SK-N-SH treated with all-trans-retinoic acid at 6 μM for 48 hours (cell line): Measurements from ENCODE around the gene CNGB1.
A peak's percentile ranks its signal among the peaks of the same experiment; 100 is the strongest.

ENCODE experiments used
- ATAC-seq: fragments of 200-7000 bp; cut with Tn5 transposase; 3 replicates; pipeline ENCODE4 v1.9.1; 2020; ENCODE audit warnings: mild to moderate bottlenecking, moderate library complexity
- ARNTL ChIP-seq: fragments of 450-650 bp; formaldehyde crosslinking; IDR thresholded peaks from 2 replicates; pipeline ENCODE4 v1.5.0; 2020; ENCODE audit warnings: low read depth, mild to moderate bottlenecking, moderate library complexity, borderline replicate concordance
- BACH2 ChIP-seq: fragments of 250-450 bp; sonication (Bioruptor Pico); IDR thresholded peaks from 2 replicates; pipeline ENCODE4 v1.9.0; 2021; ENCODE audit warnings: mild to moderate bottlenecking, borderline replicate concordance
- CSDC2 ChIP-seq: fragments of 250-450 bp; sonication (Bioruptor Pico); IDR thresholded peaks from 2 replicates; pipeline ENCODE4 v1.5.0; 2020; ENCODE audit warnings: mild to moderate bottlenecking, moderate library complexity
- CSRNP3 ChIP-seq: fragments of 250-450 bp; sonication (Bioruptor Pico); IDR thresholded peaks from 2 replicates; pipeline ENCODE4 v1.5.1; 2021; ENCODE audit warnings: mild to moderate bottlenecking, moderate library complexity
- GLIS3 ChIP-seq: fragments of 250-450 bp; sonication (Bioruptor Pico); IDR thresholded peaks from 2 replicates; pipeline ENCODE4 v1.5.0; 2020; ENCODE audit warnings: mild to moderate bottlenecking, moderate library complexity
- ISL1 ChIP-seq: fragments of 250-450 bp; sonication (Bioruptor Pico); IDR thresholded peaks from 2 replicates; pipeline ENCODE4 v2.1.2; 2022; ENCODE audit warnings: mild to moderate bottlenecking, moderate library complexity
- OSR1 ChIP-seq: fragments of 250-450 bp; sonication (Bioruptor Pico); IDR thresholded peaks from 2 replicates; pipeline ENCODE4 v1.8.0; 2022; ENCODE audit warnings: moderate library complexity, mild to moderate bottlenecking, inconsistent platforms
- POU6F1 ChIP-seq: fragments of 250-450 bp; sonication (Bioruptor Pico); IDR thresholded peaks from 2 replicates; pipeline ENCODE4 v1.8.0; 2021; ENCODE audit warnings: low read depth, mild to moderate bottlenecking, moderate library complexity, borderline replicate concordance
- PPARA ChIP-seq: fragments of 250-450 bp; sonication (Bioruptor Pico); IDR thresholded peaks from 2 replicates; pipeline ENCODE4 v1.5.0; 2020; ENCODE audit warnings: mild to moderate bottlenecking, borderline replicate concordance
- RARB ChIP-seq: fragments of 250-450 bp; sonication (Bioruptor Pico); IDR thresholded peaks from 2 replicates; pipeline ENCODE4 v1.8.0; 2021; ENCODE audit warnings: mild to moderate bottlenecking, moderate library complexity
- TCF4 ChIP-seq: fragments of 250-450 bp; sonication (Bioruptor Pico); IDR thresholded peaks from 2 replicates; pipeline ENCODE4 v1.8.0; 2021; ENCODE audit warnings: mild to moderate bottlenecking, moderate library complexity, borderline replicate concordance
- TOX ChIP-seq: fragments of 250-450 bp; sonication (Bioruptor Pico); IDR thresholded peaks from 2 replicates; pipeline ENCODE4 v1.8.0; 2021; ENCODE audit warnings: mild to moderate bottlenecking, moderate library complexity, borderline replicate concordance
- TSHZ2 ChIP-seq: fragments of 250-450 bp; sonication (Bioruptor Pico); IDR thresholded peaks from 2 replicates; pipeline ENCODE4 v1.5.0; 2020; ENCODE audit warnings: mild to moderate bottlenecking, moderate library complexity
- ZFP3 ChIP-seq: fragments of 250-450 bp; sonication (Bioruptor Pico); IDR thresholded peaks from 2 replicates; pipeline ENCODE4 v1.5.0; 2020; ENCODE audit warnings: mild to moderate bottlenecking, moderate library complexity
- ZNF565 ChIP-seq: fragments of 450-650 bp; formaldehyde crosslinking; conservative IDR thresholded peaks from 2 replicates; pipeline ENCODE4 v1.5.0; 2020; ENCODE audit warnings: low read depth, mild to moderate bottlenecking, moderate library complexity
- ZNF70 ChIP-seq: fragments of 450-650 bp; formaldehyde crosslinking; IDR thresholded peaks from 2 replicates; pipeline ENCODE4 v1.5.0; 2020; ENCODE audit warnings: mild to moderate bottlenecking, moderate library complexity
- ZNF8 ChIP-seq: fragments of 450-650 bp; formaldehyde crosslinking; IDR thresholded peaks from 2 replicates; pipeline ENCODE4 v1.5.0; 2020; ENCODE audit warnings: mild to moderate bottlenecking, moderate library complexity
- TF ChIP-seq, protein P1 (sequence below): fragments of 250-450 bp; sonication (Bioruptor Pico); IDR thresholded peaks from 2 replicates; pipeline ENCODE4 v1.8.0; 2020; ENCODE audit warnings: mild to moderate bottlenecking, moderate library complexity, borderline replicate concordance

Gene CNGB1

DNA sequence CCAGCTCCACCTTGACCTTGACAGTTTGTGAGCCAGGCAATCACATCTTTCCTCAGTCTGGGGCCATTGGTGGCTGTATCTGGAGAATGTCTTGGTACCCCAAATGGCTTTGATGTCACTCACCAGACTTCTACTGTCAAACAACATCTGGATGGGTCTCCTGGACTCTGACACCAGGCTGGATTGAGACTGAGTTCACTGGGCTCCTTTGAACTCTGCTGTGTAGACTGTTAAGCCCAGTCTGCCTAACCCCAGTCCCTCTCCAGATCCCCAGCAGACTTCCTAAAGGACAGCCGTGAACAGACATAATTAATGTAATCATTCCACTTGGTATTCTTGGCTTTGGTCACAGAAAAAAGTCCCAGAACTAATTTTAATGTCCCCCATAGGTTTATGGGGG lies 84.5 kb downstream of the CNGB1 start:
- TF ChIP-seq RARB (no peak), TCF4 (no peak), ZNF565 (CRISPR knock-in tag) (no peak), CSDC2 (CRISPR knock-in tag) (no peak)
- TF ChIP-seq, all 23 proteins: peak for 0
- ATAC-seq, result no peak

DNA sequence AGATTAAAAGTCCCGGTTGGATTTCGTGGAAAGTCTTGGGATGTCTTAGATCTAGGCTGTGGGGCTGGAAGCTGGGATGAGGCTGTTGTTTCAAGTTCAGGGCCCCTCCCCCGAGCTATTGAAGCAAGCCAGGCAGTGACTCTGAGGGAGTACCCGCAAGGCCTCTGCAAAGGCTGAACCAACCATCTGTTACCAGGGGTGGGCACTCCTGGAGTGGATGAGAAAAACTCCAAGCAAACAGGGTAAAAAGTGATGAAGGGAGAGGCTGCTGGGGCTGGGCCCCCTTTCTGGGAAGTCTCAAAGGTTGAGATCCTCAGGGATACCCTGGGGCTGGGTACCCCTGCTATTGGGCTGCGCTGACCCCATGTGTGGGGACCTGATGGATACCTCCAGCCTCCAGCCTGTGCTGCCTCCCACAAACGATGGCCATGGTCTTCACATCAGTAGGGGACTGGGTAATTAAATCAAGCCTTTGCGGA lies 86.2 kb downstream of the CNGB1 start:
- TF ChIP-seq OSR1 (CRISPR knock-in tag) (no peak), ISL1 (no peak)
- TF ChIP-seq, protein P1, sequence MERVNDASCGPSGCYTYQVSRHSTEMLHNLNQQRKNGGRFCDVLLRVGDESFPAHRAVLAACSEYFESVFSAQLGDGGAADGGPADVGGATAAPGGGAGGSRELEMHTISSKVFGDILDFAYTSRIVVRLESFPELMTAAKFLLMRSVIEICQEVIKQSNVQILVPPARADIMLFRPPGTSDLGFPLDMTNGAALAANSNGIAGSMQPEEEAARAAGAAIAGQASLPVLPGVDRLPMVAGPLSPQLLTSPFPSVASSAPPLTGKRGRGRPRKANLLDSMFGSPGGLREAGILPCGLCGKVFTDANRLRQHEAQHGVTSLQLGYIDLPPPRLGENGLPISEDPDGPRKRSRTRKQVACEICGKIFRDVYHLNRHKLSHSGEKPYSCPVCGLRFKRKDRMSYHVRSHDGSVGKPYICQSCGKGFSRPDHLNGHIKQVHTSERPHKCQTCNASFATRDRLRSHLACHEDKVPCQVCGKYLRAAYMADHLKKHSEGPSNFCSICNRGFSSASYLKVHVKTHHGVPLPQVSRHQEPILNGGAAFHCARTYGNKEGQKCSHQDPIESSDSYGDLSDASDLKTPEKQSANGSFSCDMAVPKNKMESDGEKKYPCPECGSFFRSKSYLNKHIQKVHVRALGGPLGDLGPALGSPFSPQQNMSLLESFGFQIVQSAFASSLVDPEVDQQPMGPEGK (CRISPR knock-in tag), result no peak
- no peak for ATAC-seq

DNA sequence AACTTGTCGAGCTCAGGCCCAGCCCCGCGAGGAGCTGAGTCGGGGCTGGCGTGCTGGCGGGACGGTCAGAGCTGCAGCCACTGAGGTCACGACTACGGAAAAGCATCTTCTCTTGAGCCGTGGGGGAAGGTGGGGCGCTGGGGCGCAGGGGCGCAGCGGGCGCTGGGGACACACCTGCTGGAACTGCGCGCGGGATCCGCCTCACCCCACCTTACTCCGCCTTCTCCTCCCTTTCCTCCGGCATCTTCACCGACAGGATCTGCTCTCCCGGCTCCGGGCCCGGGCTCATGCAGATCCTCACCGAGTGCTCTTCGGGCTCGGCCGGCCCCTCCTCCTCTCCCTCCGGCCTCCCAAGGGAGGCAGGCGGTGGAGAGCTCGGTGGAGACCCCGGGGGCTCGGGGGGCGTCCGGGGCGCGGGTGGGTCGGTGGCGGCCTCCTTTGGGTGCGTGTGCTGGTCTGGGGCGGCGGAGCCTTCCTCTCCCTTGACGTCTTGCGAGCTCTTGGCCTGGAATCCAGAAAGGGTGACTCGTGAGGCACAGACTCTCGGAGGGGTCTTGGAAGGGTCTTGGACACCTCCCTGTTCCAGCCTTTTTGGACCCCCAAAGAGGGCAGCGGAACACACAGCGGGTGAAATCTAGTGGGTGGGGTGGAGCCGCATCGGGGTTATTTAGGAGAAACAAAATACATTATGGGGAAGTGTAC lies 86.8 kb downstream of the CNGB1 start:
- no peak for ATAC-seq
- TF ChIP-seq, protein P1 (CRISPR knock-in tag), result no peak
- no peak for TF ChIP-seq ZFP3 (CRISPR knock-in tag)
- no peak for TF ChIP-seq RARB
- TF ChIP-seq ZNF70 (CRISPR knock-in tag), result no peak
- no peak for TF ChIP-seq CSRNP3 (CRISPR knock-in tag)
- no peak for TF ChIP-seq CSDC2 (CRISPR knock-in tag)
- no peak for TF ChIP-seq ZNF8 (CRISPR knock-in tag)
- TF ChIP-seq PPARA, result no peak
- TF ChIP-seq POU6F1 (CRISPR knock-in tag), result no peak
- TF ChIP-seq BACH2 (CRISPR knock-in tag), result no peak
- no peak for TF ChIP-seq TOX
- TF ChIP-seq ARNTL (CRISPR knock-in tag), result no peak
- TF ChIP-seq, all 23 proteins: peak for 0

GRCh38 chr16:57883480-57883879 lies 87.4 kb downstream of the CNGB1 start:
- ATAC-seq, result no peak
- no peak for TF ChIP-seq RARB
- TF ChIP-seq BACH2 (CRISPR knock-in tag), result no peak
- no peak for TF ChIP-seq PPARA
- no peak for TF ChIP-seq OSR1 (CRISPR knock-in tag)
- no peak for TF ChIP-seq GLIS3 (CRISPR knock-in tag)

GRCh38 chr16:57882792-57883191 lies 88.1 kb downstream of the CNGB1 start:
- no peak for TF ChIP-seq CSDC2 (CRISPR knock-in tag)
- TF ChIP-seq RARB, result no peak
- TF ChIP-seq CSRNP3 (CRISPR knock-in tag), result no peak
- peak; percentile 65 for TF ChIP-seq TCF4
- TF ChIP-seq ISL1, result peak; percentile 93
- TF ChIP-seq TSHZ2, result peak; percentile 61; the same call in 1 of the 2 replicates
- TF ChIP-seq, all 23 proteins: peak for 3
- peak; percentile 79 for ATAC-seq
